SK-N-SH (cell line): ENCODE measurements around the gene TRPV5. TPM values are rescaled to one million over a fixed set of nuclear protein-coding genes. Genes with fewer than 3 reads are reported as not detected.

Experiments used
- CTCF ChIA-PET: fragments of 300-600, 350-600 bp; formaldehyde crosslinking; extraction: SDS; loops from one replicate; lab custom pipeline; 2021; lab: Yijun Ruan, JAX
- POLR2A ChIA-PET: fragments of 350-600 bp; sonication (Branson Sonifier 250); formaldehyde crosslinking; extraction: SDS; loops from one replicate; lab custom pipeline; 2020; ENCODE audit warnings: antibody characterized with exemption, inconsistent platforms; lab: Yijun Ruan, JAX
- DNase-seq: peaks from one replicate; pipeline ENCODE4 v3.0.0; 2012
- H2AFZ ChIP-seq: fragments of 200-600 bp; sonication (generic); 2 replicates; pipeline ENCODE4 v1.8.1; 2016; ENCODE audit warnings: antibody characterized with exemption, mild to moderate bottlenecking, low read depth
- H3F3A ChIP-seq: fragments of 200-600 bp; sonication (generic); replicated peaks from 2 replicates; pipeline ENCODE3; 2016; ENCODE audit warnings: antibody characterized with exemption, mild to moderate bottlenecking; ENCODE audit not compliant: insufficient read depth
- H3K27ac ChIP-seq, 2 experiments: fragments of 200-500 bp in 1 of 2; fragments of 200-600 bp in 1 of 2; sonication (Bioruptor generic) in 1 of 2; sonication (generic), shearing (Covaris generic) in 1 of 2; 2 replicates each; pipeline versions ENCODE4 v1.5.1 to v1.6.1; 2014 to 2016; ENCODE audit warnings: low read depth in 2 of 2, inconsistent platforms in 1 of 2, low read length in 1 of 2, mild to moderate bottlenecking in 1 of 2, mixed read lengths in 1 of 2
- H3K27me3 ChIP-seq: fragments of 200-600 bp; sonication (generic), shearing (Covaris generic); 2 replicates; pipeline ENCODE4 v1.6.1; 2016; ENCODE audit warnings: mixed run types; ENCODE audit not compliant: insufficient read depth
- H3K36me3 ChIP-seq, 2 experiments: fragments of 200-500 bp in 1 of 2; fragments of 200-600 bp in 1 of 2; sonication (Bioruptor generic) in 1 of 2; sonication (generic) in 1 of 2; replicated peaks in 1 of 2; 2 replicates each; pipeline versions ENCODE3 to v1.5.1; 2014 to 2016; ENCODE audit warnings: low read length in 1 of 2, mild to moderate bottlenecking in 1 of 2; ENCODE audit not compliant: insufficient read depth in 2 of 2, control insufficient read depth in 1 of 2
- H3K4me1 ChIP-seq, 2 experiments: fragments of 200-500 bp in 1 of 2; fragments of 200-600 bp in 1 of 2; sonication (Bioruptor generic) in 1 of 2; sonication (generic), shearing (Covaris generic) in 1 of 2; 2 replicates each; pipeline versions ENCODE4 v1.5.1 to v1.6.1; 2014 to 2016; ENCODE audit warnings: low read depth in 1 of 2, low read length in 1 of 2, mixed run types in 1 of 2; ENCODE audit not compliant: insufficient read depth in 2 of 2, control insufficient read depth in 1 of 2
- H3K4me2 ChIP-seq: fragments of 200-600 bp; sonication (generic), shearing (Covaris generic); 2 replicates; pipeline ENCODE4 v1.6.1; 2017; ENCODE audit warnings: mixed run types
- H3K4me3 ChIP-seq, 2 experiments: fragments of 200-500 bp in 1 of 2; fragments of 200-600 bp in 1 of 2; sonication (Bioruptor generic) in 1 of 2; sonication (generic), shearing (Covaris generic) in 1 of 2; 2 replicates each; pipeline versions ENCODE4 v1.5.1 to v1.8.1; 2014 to 2016; ENCODE audit warnings: low read depth in 2 of 2, inconsistent platforms in 1 of 2, low read length in 1 of 2, mild to moderate bottlenecking in 1 of 2, mixed read lengths in 1 of 2, moderate library complexity in 1 of 2
- H3K79me2 ChIP-seq: fragments of 200-600 bp; sonication (generic); 2 replicates; pipeline ENCODE4 v1.8.1; 2017; ENCODE audit warnings: mild to moderate bottlenecking; ENCODE audit not compliant: insufficient read depth
- H3K9ac ChIP-seq: fragments of 200-600 bp; sonication (generic); 2 replicates; pipeline ENCODE4 v1.6.1; 2017; ENCODE audit warnings: mixed run types
- H3K9me2 ChIP-seq: fragments of 200-600 bp; sonication (generic); 2 replicates; pipeline ENCODE4 v1.6.1; 2017; ENCODE audit warnings: mixed run types
- H3K9me3 ChIP-seq: fragments of 200-600 bp; sonication (generic); 2 replicates; pipeline ENCODE4 v1.6.1; 2017; ENCODE audit warnings: mixed run types, mild to moderate bottlenecking, moderate library complexity
- H4K20me1 ChIP-seq: fragments of 200-600 bp; sonication (generic); 2 replicates; pipeline ENCODE4 v1.6.1; 2017; ENCODE audit warnings: mild to moderate bottlenecking, mixed run types; ENCODE audit not compliant: insufficient read depth
- CHD2 ChIP-seq: fragments of 150-350 bp; IDR thresholded peaks from 2 replicates; pipeline ENCODE4 v1.6.1; 2018; ENCODE audit warnings: low read length; ENCODE audit not compliant: partially characterized antibody
- GATA2 ChIP-seq: sonication (generic); formaldehyde crosslinking; IDR thresholded peaks from 2 replicates; pipeline ENCODE4 v1.5.0; 2020; ENCODE audit warnings: mild to moderate bottlenecking, missing genetic modification reagents
- MAX ChIP-seq: IDR thresholded peaks from 2 replicates; pipeline ENCODE4 v1.4.0; 2012; ENCODE audit warnings: low read depth
- NFIC ChIP-seq: IDR thresholded peaks from 2 replicates; pipeline ENCODE4 v1.4.0; 2012; ENCODE audit warnings: borderline replicate concordance
- NRF1 ChIP-seq: IDR thresholded peaks from 2 replicates; pipeline ENCODE4 v1.6.1; 2012; ENCODE audit warnings: low read depth, mild to moderate bottlenecking, low read length
- PBX3 ChIP-seq: IDR thresholded peaks from 2 replicates; pipeline ENCODE4; 2012
- REST ChIP-seq: IDR thresholded peaks from 2 replicates; pipeline ENCODE4 v1.6.1; 2012; ENCODE audit warnings: mild to moderate bottlenecking, low read depth, low read length, moderate library complexity
- RXRA ChIP-seq: IDR thresholded peaks from 2 replicates; pipeline ENCODE4 v1.4.0; 2012; ENCODE audit warnings: low read depth, mild to moderate bottlenecking, borderline replicate concordance
- TEAD4 ChIP-seq: IDR thresholded peaks from 2 replicates; pipeline ENCODE4 v1.4.0; 2012; ENCODE audit warnings: mild to moderate bottlenecking, borderline replicate concordance; ENCODE audit not compliant: insufficient read depth
- YY1 ChIP-seq: IDR thresholded peaks from 2 replicates; pipeline ENCODE4 v1.4.0; 2012; ENCODE audit warnings: low read depth, mild to moderate bottlenecking
- ZBTB33 ChIP-seq: IDR thresholded peaks from 2 replicates; pipeline ENCODE4 v1.4.0; 2012; ENCODE audit warnings: low read depth, borderline replicate concordance
- WGBS: methylation state at CpG from one replicate; pipeline ENCODE4 v1.1.6; 2017; ENCODE audit warnings: low lambda C conversion rate; 5-methylcytosine and 5-hydroxymethylcytosine counted together
- polyA plus RNA-seq, 3 experiments: library from polyadenylated mRNA; depleted of rRNA; stranded (reverse); fragments of >200 nt; gene quantifications; 2 replicates each; pipeline ENCODE4 v1.2.3, GENCODE V29; 2012

The TRPV5 gene
- polyA plus RNA-seq, 1 of the 3 experiments (the other 2 are of a cell fraction) = not detected

GRCh38 chr7:142876991-142877910 is 56.3 kb downstream of the TRPV5 start:
- H3K27ac ChIP-seq = no peak overlapping the region
- peaks cover 64% of the 10 kb centered on the region; the same call in 1 of the 2 replicates for H3K27me3 ChIP-seq
- no peak overlapping the region for H3K4me3 ChIP-seq
- H3K4me1 ChIP-seq = no peaks in the 10 kb centered on the region
- H3K9me2 ChIP-seq = no peaks in the 10 kb centered on the region
- DNase-seq = no peak
- no peak overlapping the region for H3K9ac ChIP-seq
- no peaks in the 10 kb centered on the region for H3K36me3 ChIP-seq
- H3K4me2 ChIP-seq = no peak overlapping the region
- H3K79me2 ChIP-seq = no peaks in the 10 kb centered on the region
- ChIA-PET CTCF (interaction anchor here (0.9 to 10.7 kb wide), 3 partner anchors 9 to 338 kb away, joined by 3 to 120 read pairs (median 3); no protein-coding TSS in a partner anchor), POLR2A (no interaction called here)
- TF ChIP-seq PBX3 (no peak), REST (no peak), MAX (no peak), RXRA (no peak), NRF1 (no peak)
- H2AFZ ChIP-seq = no peak overlapping the region
- H3K9me3 ChIP-seq = no peaks in the 10 kb centered on the region
- H4K20me1 ChIP-seq = no peaks in the 10 kb centered on the region
- no peaks in the 10 kb centered on the region for H3F3A ChIP-seq
- 26% methylated on average over 12 of the region's 18 CpGs for WGBS

GRCh38 chr7:142876236-142876960 is 57.1 kb downstream of the TRPV5 start:
- no peak overlapping the region for H3K4me2 ChIP-seq
- H3K79me2 ChIP-seq = no peaks in the 10 kb centered on the region
- no peak overlapping the region for H3K4me3 ChIP-seq
- no peak overlapping the region for H3K9ac ChIP-seq
- no peaks in the 10 kb centered on the region for H3K9me2 ChIP-seq
- 30% methylated on average over 9 of the region's 9 CpGs for WGBS
- no peak for DNase-seq
- H3F3A ChIP-seq = no peaks in the 10 kb centered on the region
- no peaks in the 10 kb centered on the region for H3K4me1 ChIP-seq
- no peaks in the 10 kb centered on the region for H3K9me3 ChIP-seq
- no peak overlapping the region for H3K27ac ChIP-seq
- H4K20me1 ChIP-seq = no peaks in the 10 kb centered on the region
- no peaks in the 10 kb centered on the region for H3K36me3 ChIP-seq
- H3K27me3 ChIP-seq = peaks cover 56% of the 10 kb centered on the region; the same call in 1 of the 2 replicates
- H2AFZ ChIP-seq = no peak overlapping the region
- POLR2A ChIA-PET = no interaction called here
- CTCF ChIA-PET = interaction anchor here (10.7 kb wide), 1 partner anchor 8 kb away, joined by 120 read pairs; no protein-coding TSS in a partner anchor
- TF ChIP-seq CHD2 (no peak), REST (no peak), NFIC (no peak), RXRA (no peak), ZBTB33 (no peak), YY1 (no peak), TEAD4 (no peak), GATA2 (CRISPR knock-in tag) (no peak)
